HepG2 (cell line): ENCODE measurements around the gene TPM2. TPM values are rescaled to one million over a fixed set of nuclear protein-coding genes. Genes with fewer than 3 reads are reported as not detected.
A peak's percentile ranks its signal among the peaks of the same experiment; 100 is the strongest.

ENCODE experiments used
- BORCS8-MEF2B ChIP-seq: sonication (generic); formaldehyde crosslinking; IDR thresholded peaks from 2 replicates; pipeline ENCODE4 v1.8.0; 2022; ENCODE audit warnings: mild to moderate bottlenecking, missing genetic modification reagents
- HES4 ChIP-seq: sonication (generic); formaldehyde crosslinking; IDR thresholded peaks from 2 replicates; pipeline ENCODE4 v1.9.0; 2021; ENCODE audit warnings: mild to moderate bottlenecking, missing genetic modification reagents, borderline replicate concordance
- HOXA9 ChIP-seq: sonication (generic); formaldehyde crosslinking; IDR thresholded peaks from 2 replicates; pipeline ENCODE4 v1.8.1; 2022; ENCODE audit warnings: missing genetic modification reagents, mild to moderate bottlenecking, moderate library complexity, borderline replicate concordance
- NCOA1 ChIP-seq: sonication (generic); formaldehyde crosslinking; IDR thresholded peaks from 2 replicates; pipeline ENCODE4 v1.9.0; 2021; ENCODE audit warnings: missing genetic modification reagents
- NCOR1 ChIP-seq: fragments of 200-600 bp; sonication (generic); IDR thresholded peaks from 2 replicates; pipeline ENCODE4 v1.7.0; 2017; ENCODE audit warnings: antibody characterized with exemption, low read length, borderline replicate concordance
- RBAK ChIP-seq: sonication (generic); formaldehyde crosslinking; IDR thresholded peaks from 2 replicates; pipeline ENCODE4 v1.5.1; 2020; ENCODE audit warnings: mild to moderate bottlenecking, missing genetic modification reagents
- SIX1 ChIP-seq: sonication (generic); formaldehyde crosslinking; IDR thresholded peaks from 2 replicates; pipeline ENCODE4 v1.4.0; 2020; ENCODE audit warnings: missing genetic modification reagents, borderline replicate concordance
- SKI ChIP-seq: fragments of 450-650 bp; IDR thresholded peaks from one replicate; pipeline ENCODE4 v1.6.1; 2018; ENCODE audit warnings: mild to moderate bottlenecking; ENCODE audit not compliant: partially characterized antibody
- SMARCC2 ChIP-seq: fragments of 450-650 bp; IDR thresholded peaks from 2 replicates; pipeline ENCODE4 v1.6.1; 2017; ENCODE audit warnings: antibody characterized with exemption, mild to moderate bottlenecking
- SNAPC2 ChIP-seq: sonication (generic); formaldehyde crosslinking; IDR thresholded peaks from 2 replicates; pipeline ENCODE4 v1.8.1; 2022; ENCODE audit warnings: mild to moderate bottlenecking, missing genetic modification reagents
- TBP ChIP-seq: sonication (generic); formaldehyde crosslinking; IDR thresholded peaks from 2 replicates; pipeline ENCODE4 v1.5.0; 2020; ENCODE audit warnings: missing genetic modification reagents
- ZFP41 ChIP-seq: sonication (generic); formaldehyde crosslinking; IDR thresholded peaks from 2 replicates; pipeline ENCODE4 v1.4.0; 2020; ENCODE audit warnings: mild to moderate bottlenecking, missing genetic modification reagents, borderline replicate concordance
- ZIK1 ChIP-seq: sonication (generic); formaldehyde crosslinking; IDR thresholded peaks from 2 replicates; pipeline ENCODE4 v1.5.0; 2020; ENCODE audit warnings: mild to moderate bottlenecking, low read depth, missing genetic modification reagents, borderline replicate concordance
- ZNF205 ChIP-seq: IDR thresholded peaks from 2 replicates; pipeline ENCODE4 v1.6.1; 2018; ENCODE audit warnings: missing biosample characterization, missing genetic modification reagents
- ZNF335 ChIP-seq: sonication (generic); formaldehyde crosslinking; IDR thresholded peaks from 2 replicates; pipeline ENCODE4 v1.4.0; 2020; ENCODE audit warnings: missing genetic modification reagents
- ZNF441 ChIP-seq: sonication (generic); formaldehyde crosslinking; IDR thresholded peaks from 2 replicates; pipeline ENCODE4 v1.7.0; 2021; ENCODE audit warnings: missing genetic modification reagents, borderline replicate concordance
- ZNF484 ChIP-seq: sonication (generic); formaldehyde crosslinking; IDR thresholded peaks from 2 replicates; pipeline ENCODE4 v1.5.1; 2020; ENCODE audit warnings: mild to moderate bottlenecking, low read depth, missing genetic modification reagents, borderline replicate concordance
- ZNF616 ChIP-seq: sonication (generic); formaldehyde crosslinking; IDR thresholded peaks from 2 replicates; pipeline ENCODE4 v1.5.0; 2020; ENCODE audit warnings: low read depth, mild to moderate bottlenecking, missing genetic modification reagents
- ZNF619 ChIP-seq: sonication (generic); formaldehyde crosslinking; IDR thresholded peaks from 2 replicates; pipeline ENCODE4 v1.4.0; 2020; ENCODE audit warnings: mild to moderate bottlenecking, missing genetic modification reagents
- ZZZ3 ChIP-seq: sonication (generic); formaldehyde crosslinking; IDR thresholded peaks from 2 replicates; pipeline ENCODE4 v1.4.0; 2020; ENCODE audit warnings: missing genetic modification reagents, mild to moderate bottlenecking, borderline replicate concordance
- polyA plus RNA-seq, 8 experiments: library from polyadenylated mRNA; depleted of rRNA in 3 of 8; stranded (reverse) in 7 of 8; unstranded in 1 of 8; fragments of >200 nt; fragmentation: Illumina TruSeq in 4 of 8; extraction: Trizol in 4 of 8; gene quantifications; 2 replicates each; pipeline versions ENCODE4 v1.2.1 to v1.2.3, GENCODE V29; 2011 to 2016; ENCODE audit warnings: low read depth in 4 of 8, missing spikeins in 1 of 8, mixed read lengths in 1 of 8; ENCODE audit not compliant: insufficient read depth in 1 of 8
- total RNA-seq, 5 experiments: library from RNA; depleted of rRNA; stranded (reverse); fragments of >200 nt; fragmentation: Illumina TruSeq; extraction: Trizol; gene quantifications; 2 replicates each; pipeline ENCODE4 v1.2.3, GENCODE V29; 2016; ENCODE audit warnings: low read depth in 1 of 5
- TF ChIP-seq, protein P1 (sequence below): sonication (generic); formaldehyde crosslinking; IDR thresholded peaks from 2 replicates; pipeline ENCODE4 v1.4.0; 2020; ENCODE audit warnings: missing genetic modification reagents, borderline replicate concordance
- TF ChIP-seq, protein P2 (sequence below): sonication (generic); formaldehyde crosslinking; IDR thresholded peaks from 2 replicates; pipeline ENCODE4 v1.5.0; 2020; ENCODE audit warnings: mild to moderate bottlenecking, missing genetic modification reagents
- TF ChIP-seq, protein P3 (sequence below): sonication (generic); formaldehyde crosslinking; IDR thresholded peaks from 2 replicates; pipeline ENCODE4 v1.4.0; 2020; ENCODE audit warnings: mild to moderate bottlenecking, missing genetic modification reagents

The TPM2 gene
- total and polyA plus RNA-seq, 2 of the 13 experiments (the other 11 are each of a cell fraction or from before 2014, with no cell fraction given): 3.1 to 10.7 TPM

DNA sequence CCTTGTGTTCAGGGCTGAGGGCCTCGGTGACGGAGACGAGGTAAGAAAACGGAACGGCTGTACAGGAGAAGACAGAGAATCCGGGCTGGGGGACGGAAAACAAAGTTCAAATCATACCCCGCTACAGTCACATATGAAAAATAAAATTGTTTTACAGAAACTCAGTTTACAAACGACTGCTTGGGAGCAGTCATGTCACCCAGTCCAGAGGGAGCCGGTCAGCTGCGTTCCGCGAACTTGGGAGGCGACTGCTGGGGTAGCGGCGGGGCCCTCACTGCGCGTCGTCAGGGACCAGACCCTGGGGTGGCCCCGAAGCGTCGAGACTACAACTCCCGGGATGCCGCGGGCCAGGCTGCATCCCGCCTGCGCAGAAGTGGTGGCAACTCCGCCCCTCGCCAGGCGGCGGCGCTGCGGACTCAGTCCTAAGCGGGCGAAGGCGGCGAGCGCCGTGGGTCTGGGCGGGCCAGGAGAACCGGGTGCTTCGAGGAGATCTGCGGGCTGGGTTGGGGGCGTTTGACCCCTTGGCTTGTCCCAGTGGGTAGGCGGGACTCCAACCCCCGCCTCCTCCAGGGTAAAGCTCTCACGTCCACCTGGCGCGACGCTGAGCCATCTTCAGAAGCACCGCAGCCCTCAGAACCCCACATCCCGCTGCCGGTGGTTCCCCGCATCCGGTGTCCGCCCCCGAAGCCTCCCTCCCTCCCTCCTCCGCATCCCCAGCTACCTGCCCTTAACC is 43.0 kb downstream of the TPM2 start (continued):
- TF ChIP-seq ZIK1: no peak
- TF ChIP-seq ZNF205 (CRISPR knock-in tag): no peak
- TF ChIP-seq SNAPC2 (CRISPR knock-in tag): peak; percentile 84; the same call in 1 of the 2 replicates
- TF ChIP-seq NCOR1: no peak
- TF ChIP-seq, protein P1, sequence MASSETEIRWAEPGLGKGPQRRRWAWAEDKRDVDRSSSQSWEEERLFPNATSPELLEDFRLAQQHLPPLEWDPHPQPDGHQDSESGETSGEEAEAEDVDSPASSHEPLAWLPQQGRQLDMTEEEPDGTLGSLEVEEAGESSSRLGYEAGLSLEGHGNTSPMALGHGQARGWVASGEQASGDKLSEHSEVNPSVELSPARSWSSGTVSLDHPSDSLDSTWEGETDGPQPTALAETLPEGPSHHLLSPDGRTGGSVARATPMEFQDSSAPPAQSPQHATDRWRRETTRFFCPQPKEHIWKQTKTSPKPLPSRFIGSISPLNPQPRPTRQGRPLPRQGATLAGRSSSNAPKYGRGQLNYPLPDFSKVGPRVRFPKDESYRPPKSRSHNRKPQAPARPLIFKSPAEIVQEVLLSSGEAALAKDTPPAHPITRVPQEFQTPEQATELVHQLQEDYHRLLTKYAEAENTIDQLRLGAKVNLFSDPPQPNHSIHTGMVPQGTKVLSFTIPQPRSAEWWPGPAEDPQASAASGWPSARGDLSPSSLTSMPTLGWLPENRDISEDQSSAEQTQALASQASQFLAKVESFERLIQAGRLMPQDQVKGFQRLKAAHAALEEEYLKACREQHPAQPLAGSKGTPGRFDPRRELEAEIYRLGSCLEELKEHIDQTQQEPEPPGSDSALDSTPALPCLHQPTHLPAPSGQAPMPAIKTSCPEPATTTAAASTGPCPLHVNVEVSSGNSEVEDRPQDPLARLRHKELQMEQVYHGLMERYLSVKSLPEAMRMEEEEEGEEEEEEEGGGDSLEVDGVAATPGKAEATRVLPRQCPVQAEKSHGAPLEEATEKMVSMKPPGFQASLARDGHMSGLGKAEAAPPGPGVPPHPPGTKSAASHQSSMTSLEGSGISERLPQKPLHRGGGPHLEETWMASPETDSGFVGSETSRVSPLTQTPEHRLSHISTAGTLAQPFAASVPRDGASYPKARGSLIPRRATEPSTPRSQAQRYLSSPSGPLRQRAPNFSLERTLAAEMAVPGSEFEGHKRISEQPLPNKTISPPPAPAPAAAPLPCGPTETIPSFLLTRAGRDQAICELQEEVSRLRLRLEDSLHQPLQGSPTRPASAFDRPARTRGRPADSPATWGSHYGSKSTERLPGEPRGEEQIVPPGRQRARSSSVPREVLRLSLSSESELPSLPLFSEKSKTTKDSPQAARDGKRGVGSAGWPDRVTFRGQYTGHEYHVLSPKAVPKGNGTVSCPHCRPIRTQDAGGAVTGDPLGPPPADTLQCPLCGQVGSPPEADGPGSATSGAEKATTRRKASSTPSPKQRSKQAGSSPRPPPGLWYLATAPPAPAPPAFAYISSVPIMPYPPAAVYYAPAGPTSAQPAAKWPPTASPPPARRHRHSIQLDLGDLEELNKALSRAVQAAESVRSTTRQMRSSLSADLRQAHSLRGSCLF (CRISPR knock-in tag): no peak
- no peak for TF ChIP-seq SKI
- TF ChIP-seq NCOA1 (CRISPR knock-in tag): no peak
- TF ChIP-seq SIX1 (CRISPR knock-in tag): no peak
- no peak for TF ChIP-seq SMARCC2
- TF ChIP-seq ZZZ3 (CRISPR knock-in tag): no peak
- no peak for TF ChIP-seq TBP (CRISPR knock-in tag)
- TF ChIP-seq ZNF619 (CRISPR knock-in tag): peak; percentile 27; the same call in 1 of the 2 replicates
- no peak for TF ChIP-seq ZNF484 (CRISPR knock-in tag)
- no peak; the same call in 1 of the 2 replicates for TF ChIP-seq BORCS8-MEF2B
- no peak for TF ChIP-seq ZNF335 (CRISPR knock-in tag)
- no peak for TF ChIP-seq HOXA9 (CRISPR knock-in tag)
- TF ChIP-seq HES4 (CRISPR knock-in tag): no peak
- 0 out of 2 replicates have a peak, but pooled peaks have one; percentile 41 for TF ChIP-seq ZFP41 (CRISPR knock-in tag)
- TF ChIP-seq, protein P2, sequence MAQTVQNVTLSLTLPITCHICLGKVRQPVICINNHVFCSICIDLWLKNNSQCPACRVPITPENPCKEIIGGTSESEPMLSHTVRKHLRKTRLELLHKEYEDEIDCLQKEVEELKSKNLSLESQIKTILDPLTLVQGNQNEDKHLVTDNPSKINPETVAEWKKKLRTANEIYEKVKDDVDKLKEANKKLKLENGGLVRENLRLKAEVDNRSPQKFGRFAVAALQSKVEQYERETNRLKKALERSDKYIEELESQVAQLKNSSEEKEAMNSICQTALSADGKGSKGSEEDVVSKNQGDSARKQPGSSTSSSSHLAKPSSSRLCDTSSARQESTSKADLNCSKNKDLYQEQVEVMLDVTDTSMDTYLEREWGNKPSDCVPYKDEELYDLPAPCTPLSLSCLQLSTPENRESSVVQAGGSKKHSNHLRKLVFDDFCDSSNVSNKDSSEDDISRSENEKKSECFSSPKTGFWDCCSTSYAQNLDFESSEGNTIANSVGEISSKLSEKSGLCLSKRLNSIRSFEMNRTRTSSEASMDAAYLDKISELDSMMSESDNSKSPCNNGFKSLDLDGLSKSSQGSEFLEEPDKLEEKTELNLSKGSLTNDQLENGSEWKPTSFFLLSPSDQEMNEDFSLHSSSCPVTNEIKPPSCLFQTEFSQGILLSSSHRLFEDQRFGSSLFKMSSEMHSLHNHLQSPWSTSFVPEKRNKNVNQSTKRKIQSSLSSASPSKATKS (CRISPR knock-in tag): no peak
- no peak for TF ChIP-seq RBAK
- TF ChIP-seq, protein P3, sequence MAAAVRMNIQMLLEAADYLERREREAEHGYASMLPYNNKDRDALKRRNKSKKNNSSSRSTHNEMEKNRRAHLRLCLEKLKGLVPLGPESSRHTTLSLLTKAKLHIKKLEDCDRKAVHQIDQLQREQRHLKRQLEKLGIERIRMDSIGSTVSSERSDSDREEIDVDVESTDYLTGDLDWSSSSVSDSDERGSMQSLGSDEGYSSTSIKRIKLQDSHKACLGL (CRISPR knock-in tag): no peak
- 0 out of 2 replicates have a peak, but pooled peaks have one; percentile 41 for TF ChIP-seq ZNF441 (CRISPR knock-in tag)
- TF ChIP-seq ZNF616 (CRISPR knock-in tag): no peak
